Lung (tissue), 12 donors: Measurements from ENCODE around the gene COL9A3. TPM values are rescaled to one million over a fixed set of nuclear protein-coding genes. Genes with fewer than 3 reads are reported as not detected.
"Not testable (repeated sequence)": the region's sequence is repeated elsewhere in the genome, so short reads cannot be mapped to it uniquely, and the experiment has no call there.

Experiments used
- ATAC-seq: fragments of 200-7000 bp; cut with Tn5 transposase; one replicate; pipeline ENCODE4 v1.9.1; 2020; ENCODE audit warnings: moderate number of reproducible peaks; ENCODE audit not compliant: insufficient read depth, low FRiP score
- DNase-seq, 3 donors: peaks; one replicate each; pipeline ENCODE4 v3.0.0-alpha.2; 2013 to 2017
- H3K27ac ChIP-seq, 2 donors: one replicate each; pipeline ENCODE4 v1.5.1; 2013; ENCODE audit warnings: mild to moderate bottlenecking in 2 of 2, moderate library complexity in 2 of 2, control low read depth in 1 of 2, inconsistent platforms in 1 of 2, low read depth in 1 of 2, low read length in 1 of 2
- H3K27me3 ChIP-seq, 3 donors: one replicate each; pipeline ENCODE4 v1.5.1; 2013; ENCODE audit warnings: low read length in 2 of 3; ENCODE audit not compliant: control insufficient read depth in 3 of 3, insufficient read depth in 3 of 3
- H3K36me3 ChIP-seq, 4 donors: one replicate each; pipeline ENCODE4 v1.5.1; 2013; ENCODE audit warnings: low read length in 4 of 4, mild to moderate bottlenecking in 1 of 4, moderate library complexity in 1 of 4; ENCODE audit not compliant: control insufficient read depth in 4 of 4, insufficient read depth in 4 of 4
- H3K4me1 ChIP-seq, 5 donors: one replicate each; pipeline ENCODE4 v1.5.1; 2013; ENCODE audit warnings: low read length in 5 of 5, mild to moderate bottlenecking in 2 of 5, moderate library complexity in 1 of 5; ENCODE audit not compliant: control insufficient read depth in 5 of 5, insufficient read depth in 5 of 5
- H3K4me3 ChIP-seq: one replicate; pipeline ENCODE4 v1.5.1; 2013; ENCODE audit warnings: mild to moderate bottlenecking, control low read depth, moderate library complexity
- H3K9ac ChIP-seq, 2 donors: one replicate each; pipeline ENCODE4 v1.5.1; 2013; ENCODE audit warnings: low read length in 2 of 2, control low read depth in 1 of 2; ENCODE audit not compliant: insufficient read depth in 1 of 2
- H3K9me3 ChIP-seq, 4 donors: one replicate each; pipeline ENCODE4 v1.5.1; 2013; ENCODE audit warnings: low read length in 3 of 4, mild to moderate bottlenecking in 1 of 4, moderate library complexity in 1 of 4; ENCODE audit not compliant: control insufficient read depth in 4 of 4, insufficient read depth in 3 of 4
- CTCF ChIP-seq: IDR thresholded peaks from 2 replicates; pipeline ENCODE4 v1.5.1; 2012; ENCODE audit warnings: mild to moderate bottlenecking; ENCODE audit errors: control extremely low read depth, extremely low read depth
- WGBS, 2 donors: extraction: QIAGEN DNeasy Blood & Tissue Kit; methylation state at CpG; one replicate each; pipeline ENCODE4 v1.1.7; 2013; 5-methylcytosine and 5-hydroxymethylcytosine counted together
- polyA plus RNA-seq, 2 donors: library from polyadenylated mRNA; stranded (reverse); fragments of 200-250 nt; gene quantifications; one replicate each; pipeline ENCODE4 v1.2.1, GENCODE V29; 2013
- total RNA-seq, 2 donors: library from RNA; depleted of rRNA in 1 of 2; stranded (reverse); fragments of >200 nt in 1 of 2; gene quantifications; one replicate each; pipeline ENCODE4 v1.2.1, GENCODE V29; 2014 to 2021
- donor health status: control.
- donor health status: control.
- donor health status: Bipolar disorder and iron deficiency.
- donor health status: healthy.
- donor health status: DM: yes; HTN: yes; CAD: no.

COL9A3 gene
- total and polyA plus RNA-seq, 4 donors, result 0.55 to 26.1 (median 4.0) TPM

- peaks cover 0 to 1% (median 0%) of the 10 kb centered on the region in 4 donors for H3K9me3 ChIP-seq
- H3K4me3 ChIP-seq, result no peak overlapping the region
- no peak overlapping the region for H3K27ac ChIP-seq
- no peak overlapping the region for H3K9ac ChIP-seq
- peaks cover 0 to 19% (median 12%) of the 10 kb centered on the region in 5 donors for H3K4me1 ChIP-seq
- TF ChIP-seq CTCF, result no peak
- DNase-seq (no peak), ATAC-seq (no peak)
- H3K36me3 ChIP-seq, result no peaks in the 10 kb centered on the region
- 68 to 74% methylated on average over 18 of the region's 18 CpGs for WGBS, 2 donors
- H3K27me3 ChIP-seq, result no peaks in the 10 kb centered on the region
Measured at GRCh38 chr20:62872184-62872847, 55.5 kb downstream of the COL9A3 start.

- Histone ChIP-seq H3K36me3 (no peaks in the 10 kb centered on the region), H3K4me1 (peaks cover 0 to 25% (median 12%) of the 10 kb centered on the region in 5 donors), H3K27me3 (no peaks in the 10 kb centered on the region), H3K27ac (no peak overlapping the region), H3K4me3 (no peak overlapping the region), H3K9ac (no peak overlapping the region), H3K9me3 (peaks cover 0 to 1% (median 0%) of the 10 kb centered on the region in 4 donors)
- ATAC-seq (no peak), DNase-seq (no peak)
- WGBS, 2 donors, result 91 to 97% methylated on average over 6 of the region's 6 CpGs
- TF ChIP-seq CTCF, result no peak
Measured at GRCh38 chr20:62872862-62873261, 56.0 kb downstream of the COL9A3 start.

- no peak for DNase-seq
- Histone ChIP-seq H3K27me3 (peaks cover 0 to under 1% (median 0%) of the 10 kb centered on the region in 3 donors), H3K36me3 (no peaks in the 10 kb centered on the region), H3K9ac (no peak overlapping the region), H3K27ac (no peak overlapping the region), H3K4me1 (peaks cover 0 to 29% (median 12%) of the 10 kb centered on the region in 5 donors), H3K9me3 (peaks cover 0 to 1% (median 0%) of the 10 kb centered on the region in 4 donors), H3K4me3 (no peak overlapping the region)
- 58 to 71% methylated on average over 7 of the region's 7 CpGs for WGBS, 2 donors
- no peak for ATAC-seq
- TF ChIP-seq CTCF, result no peak
Measured at GRCh38 chr20:62873280-62873679, 56.4 kb downstream of the COL9A3 start.

- not testable (repeated sequence) for ATAC-seq, H3K9ac ChIP-seq, H3K4me3 ChIP-seq, H3K36me3 ChIP-seq, H3K27me3 ChIP-seq, H3K9me3 ChIP-seq, H3K27ac ChIP-seq
- TF ChIP-seq CTCF, result peak; percentile 38
- peak; percentile 47 to 55 (median 54) for DNase-seq
- H3K4me1 ChIP-seq, result peaks cover 0 to 30% (median 12%) of the 10 kb centered on the region in 5 donors
- WGBS, 2 donors, result 6 to 12% methylated on average over 13 to 15 of the region's 15 CpGs
Measured at GRCh38 chr20:62873681-62874031, 56.8 kb downstream of the COL9A3 start.
